Measurements from ENCODE around the gene USP28.
"Not testable (repeated sequence)": the region's sequence is repeated elsewhere in the genome, so short reads cannot be mapped to it uniquely, and the experiment has no call there.

Gene USP28

GRCh38 chr11:113764527-113765219, 110.7 kb downstream of the USP28 start:
- no peak for DNase-seq

DNA sequence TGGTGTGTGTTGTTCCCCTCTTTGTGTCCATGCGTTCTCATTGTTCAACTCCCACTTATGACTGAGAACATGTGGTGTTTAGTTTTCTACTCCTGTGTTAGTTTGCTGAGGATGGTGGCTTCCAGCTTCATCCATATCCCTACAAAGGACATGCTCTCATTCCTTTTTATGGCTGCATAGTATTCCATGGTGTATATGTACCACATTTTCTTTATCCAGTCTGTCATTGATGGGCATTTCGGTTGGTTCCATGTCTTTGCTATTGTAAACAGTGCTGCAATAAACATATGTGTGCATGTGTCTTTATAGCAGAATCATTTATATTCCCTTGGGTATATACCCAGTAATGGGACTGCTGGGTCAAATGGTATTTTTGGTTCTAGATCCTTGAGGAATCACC, 112.3 kb downstream of the USP28 start:
- DNase-seq: not testable (repeated sequence)

DNA sequence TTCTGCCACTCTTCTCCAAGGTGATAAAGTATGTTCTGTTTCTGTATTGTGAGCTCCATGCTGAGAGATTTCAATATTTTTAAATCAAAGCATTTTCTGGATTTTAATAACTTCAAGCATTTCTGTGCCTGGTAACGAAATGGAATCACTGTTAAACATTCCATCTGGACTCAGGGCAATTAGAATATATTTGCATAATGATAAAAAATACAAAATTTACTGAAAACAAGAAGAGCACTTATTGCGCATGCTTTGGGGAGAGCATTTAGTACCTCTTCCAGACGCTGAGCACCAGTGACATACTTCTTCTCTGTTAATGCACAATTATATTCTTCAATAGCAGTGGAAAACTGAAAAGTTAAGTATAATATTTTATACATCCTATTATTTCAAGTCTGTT, 115.1 kb downstream of the USP28 start:
- no peak for DNase-seq

DNA sequence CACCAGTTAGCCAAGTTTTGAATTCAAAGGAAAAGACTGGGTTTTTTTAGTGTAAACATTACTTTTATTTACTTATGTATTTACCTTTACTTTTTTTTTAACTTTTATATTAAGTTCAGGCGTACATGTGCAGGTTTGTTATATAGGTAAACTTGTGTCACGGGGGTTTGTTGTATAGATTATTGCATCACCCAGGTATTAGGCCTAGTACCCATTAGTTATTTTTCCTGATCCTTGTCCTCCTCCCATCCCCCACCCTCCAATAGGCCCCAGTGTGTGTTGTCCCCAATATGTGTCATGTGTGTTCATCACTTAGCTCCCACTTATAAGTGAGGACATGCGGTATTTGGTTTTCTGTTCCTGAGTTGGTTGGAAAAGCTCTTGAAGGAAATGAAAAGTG, 122.4 kb downstream of the USP28 start:
- no peak for DNase-seq
